GM21367 (cell line): ENCODE results near the gene SH3RF3.

Experiments used
- ATAC-seq: cut with Tn5 transposase; IDR thresholded peaks from one replicate; pipeline ENCODE4 v1.9.1; 2021; ENCODE audit not compliant: unreplicated experiment

The SH3RF3 gene

DNA sequence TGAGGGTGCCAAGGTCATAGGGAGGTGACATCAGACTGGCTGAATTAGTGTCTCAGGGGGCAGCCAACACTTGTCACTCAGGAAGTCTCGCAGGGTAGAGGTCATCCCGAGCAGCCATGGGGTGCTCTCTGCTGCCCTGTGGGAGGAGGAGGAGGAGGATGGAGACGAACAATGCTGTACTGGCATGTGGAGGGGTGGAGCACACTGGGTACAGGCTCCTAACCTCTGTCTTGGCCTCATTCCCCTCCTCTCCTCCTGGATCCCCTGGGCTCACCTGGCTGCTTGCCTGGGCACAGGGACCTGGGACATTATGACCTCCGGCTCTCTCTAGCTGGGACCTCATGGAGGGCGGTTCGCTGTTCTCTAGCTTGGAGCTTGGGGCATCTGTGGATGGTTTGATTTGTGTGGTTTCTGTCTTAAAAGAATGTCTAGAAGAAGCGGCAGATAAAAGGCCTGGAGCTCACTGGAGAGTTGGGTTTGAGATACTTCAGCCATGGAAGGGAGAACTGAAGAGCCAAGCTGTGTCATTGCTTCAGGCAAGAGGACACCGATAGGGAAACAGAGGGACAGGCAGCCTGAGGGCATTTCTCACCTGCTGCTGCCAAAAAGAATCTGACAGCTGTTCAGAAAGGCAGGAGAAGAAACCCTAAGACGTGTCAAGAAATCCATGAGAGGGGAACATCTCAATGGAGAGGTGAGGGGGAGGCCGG, 351.6 kb downstream of the SH3RF3 start:
- no peak for ATAC-seq

DNA sequence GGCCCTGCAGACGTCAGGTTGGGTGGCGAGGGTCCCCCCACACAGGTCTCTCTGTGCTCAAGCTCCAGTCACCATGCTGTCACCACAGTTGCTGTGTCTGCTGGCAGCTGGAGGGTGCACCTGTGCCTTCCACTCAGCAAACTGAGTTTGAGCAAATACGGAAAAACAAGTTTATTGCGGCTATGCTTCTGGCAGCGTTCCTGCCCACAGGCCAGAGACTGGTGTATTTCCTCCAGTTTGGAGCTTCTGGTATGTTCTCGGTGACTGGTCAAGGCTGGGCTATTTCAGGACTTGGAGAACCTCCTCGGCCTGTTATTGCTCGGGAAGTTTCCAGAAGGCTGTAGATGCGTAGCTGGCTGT, 352.2 kb downstream of the SH3RF3 start:
- no peak for ATAC-seq

DNA sequence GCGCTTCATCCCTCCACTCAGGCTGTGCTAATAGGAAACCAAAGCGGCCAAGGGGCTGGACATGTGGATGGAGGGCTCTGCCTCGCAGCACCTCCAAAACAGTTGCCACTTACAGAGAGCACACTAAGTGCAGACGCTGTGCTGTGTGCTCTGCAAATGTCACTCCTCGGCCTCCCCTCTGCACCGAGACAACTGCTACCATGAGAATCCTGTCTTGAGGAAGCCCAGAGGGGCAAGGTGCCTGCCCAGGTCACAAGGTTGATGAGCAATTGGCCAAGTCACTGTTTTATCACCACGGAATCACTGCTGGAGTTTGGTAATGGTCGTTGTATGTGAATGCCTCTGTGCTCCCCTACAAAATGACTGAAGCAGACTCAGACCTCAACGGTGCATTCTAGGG, 352.6 kb downstream of the SH3RF3 start:
- no peak for ATAC-seq

DNA sequence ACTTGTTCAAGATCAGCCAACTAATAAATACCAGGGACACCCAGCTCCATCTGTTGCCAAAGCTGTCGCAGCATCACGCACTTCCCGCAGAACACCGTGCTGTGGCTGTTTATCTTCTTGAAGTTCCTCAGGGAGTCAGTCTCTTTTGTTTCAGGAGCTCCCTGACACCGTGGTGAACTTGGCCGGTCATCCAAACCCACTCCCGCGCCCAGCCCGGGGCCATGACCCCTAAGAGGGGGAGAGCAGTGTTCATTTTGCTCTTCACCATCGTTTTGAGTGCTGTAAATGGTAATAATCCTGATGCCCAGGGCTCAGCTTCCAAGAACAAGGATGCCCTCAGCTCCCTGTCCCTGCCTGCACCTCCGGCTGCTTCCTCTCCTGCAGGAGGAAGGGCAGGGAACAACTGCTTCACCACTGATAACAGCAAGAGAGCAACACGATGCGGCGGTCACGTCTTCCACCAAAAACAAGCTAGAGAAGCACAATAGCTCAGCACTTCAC, 353.4 kb downstream of the SH3RF3 start:
- ATAC-seq: no peak

DNA sequence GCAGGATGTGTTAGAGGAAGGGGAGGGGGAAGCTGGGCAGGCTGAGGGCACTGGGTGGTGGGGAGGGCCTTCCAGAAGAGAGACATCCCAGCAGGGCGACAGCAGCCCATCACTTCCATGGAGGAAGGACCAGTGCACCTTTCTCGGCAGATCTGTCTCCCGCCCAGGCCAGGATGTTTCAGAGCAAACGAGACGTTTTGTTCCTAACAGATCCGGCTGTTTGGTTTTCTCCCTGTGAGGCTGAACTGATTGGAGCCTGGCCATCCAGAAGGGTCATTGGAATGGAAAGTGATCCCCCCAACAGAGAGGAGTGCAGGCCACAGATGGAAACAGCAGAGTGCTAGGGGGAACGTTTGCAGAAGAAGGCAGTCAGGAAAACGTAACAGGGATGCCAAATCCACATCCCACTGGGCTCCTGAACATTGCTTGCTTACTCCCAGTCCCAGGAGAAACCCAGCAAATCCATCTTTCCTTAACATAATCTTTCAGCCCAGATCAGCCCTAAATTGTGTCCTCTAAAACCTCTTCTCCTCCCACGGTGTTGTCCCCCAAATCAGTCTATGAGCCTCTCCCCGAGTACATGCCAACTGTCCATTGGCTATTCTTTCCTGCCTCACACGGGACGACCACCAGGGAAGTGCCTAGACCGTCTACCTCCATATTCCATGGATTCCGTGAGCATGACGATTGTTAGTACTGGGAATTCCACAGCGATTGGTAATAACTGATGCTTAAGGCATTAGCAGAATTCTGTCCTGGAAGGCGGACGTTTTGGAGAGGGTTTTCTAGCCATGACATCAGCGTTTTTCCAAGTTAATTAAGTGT, 357.9 kb downstream of the SH3RF3 start:
- no peak for ATAC-seq

DNA sequence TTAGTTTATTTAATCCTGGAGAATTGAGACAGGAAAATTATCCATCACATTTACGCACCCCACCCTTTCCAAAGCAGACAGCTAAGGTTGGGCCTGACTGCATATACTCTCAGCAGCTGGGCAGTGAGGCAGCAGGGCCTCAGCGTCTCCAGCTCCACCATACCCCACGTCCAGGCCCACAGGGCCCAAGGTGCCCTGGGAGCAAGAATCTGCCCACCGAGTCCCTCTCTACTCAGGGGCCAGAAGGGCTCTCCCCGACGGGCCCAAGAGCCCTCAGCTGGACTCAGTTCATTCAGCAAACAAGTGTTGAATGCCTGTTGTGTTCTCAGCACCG, 358.5 kb downstream of the SH3RF3 start:
- no peak for ATAC-seq

DNA sequence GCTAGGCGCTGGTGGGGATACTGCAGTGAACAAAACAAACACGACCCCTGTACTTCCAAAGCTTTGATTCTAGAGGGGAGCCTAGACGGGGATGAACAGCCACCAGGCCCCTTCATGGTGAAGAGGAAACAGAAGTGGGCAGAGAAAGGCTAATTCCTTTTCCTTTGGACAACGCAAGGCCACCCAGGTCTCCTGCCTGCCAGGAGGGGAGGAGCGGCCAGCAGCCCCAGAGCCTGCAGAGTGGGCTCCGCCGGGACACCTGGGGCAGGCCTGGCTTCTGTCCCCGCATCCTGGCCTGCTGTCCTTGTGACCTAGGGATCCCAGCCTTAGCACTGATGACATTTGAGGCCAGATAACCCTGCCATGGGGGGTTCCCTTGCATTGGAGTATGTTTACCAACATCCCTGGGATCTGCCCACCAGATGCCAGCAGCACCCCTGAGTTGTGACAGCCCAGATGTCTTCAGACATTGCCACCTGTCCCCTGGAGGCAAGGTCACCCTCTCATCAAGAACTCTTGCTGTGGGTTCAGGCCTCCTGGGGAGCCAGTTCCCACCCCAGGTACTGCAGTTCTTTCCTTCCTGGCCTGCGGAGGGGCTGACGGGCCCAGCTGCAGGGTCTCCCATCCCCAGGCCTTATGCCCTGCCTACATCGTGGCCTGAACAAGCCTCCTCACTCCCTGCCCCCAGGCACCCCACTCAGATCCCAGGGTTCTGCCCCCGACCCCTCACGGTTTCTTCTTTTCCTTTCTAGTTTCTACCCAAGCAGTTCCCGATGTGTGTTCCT, 359.1 kb downstream of the SH3RF3 start:
- ATAC-seq: no peak

DNA sequence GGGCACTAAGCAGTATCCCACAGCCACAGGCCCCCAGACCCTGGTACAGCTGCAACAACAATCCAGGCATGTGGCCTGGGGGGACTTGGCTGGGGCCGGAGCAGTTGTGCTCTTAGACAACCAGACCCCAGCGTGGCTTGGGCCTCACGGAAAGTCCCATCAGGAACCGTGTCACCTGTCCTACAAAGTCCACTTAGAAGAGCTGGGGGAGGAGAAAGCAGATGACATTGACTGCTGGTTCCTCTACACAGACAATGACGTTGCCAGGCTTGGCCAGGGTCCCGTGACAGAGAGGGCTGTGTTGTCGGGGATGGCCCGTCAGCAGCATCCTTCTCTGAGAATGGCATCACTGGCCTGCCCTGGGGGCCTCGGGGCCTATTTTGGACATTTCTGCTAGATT, 360.3 kb downstream of the SH3RF3 start:
- ATAC-seq: no peak

DNA sequence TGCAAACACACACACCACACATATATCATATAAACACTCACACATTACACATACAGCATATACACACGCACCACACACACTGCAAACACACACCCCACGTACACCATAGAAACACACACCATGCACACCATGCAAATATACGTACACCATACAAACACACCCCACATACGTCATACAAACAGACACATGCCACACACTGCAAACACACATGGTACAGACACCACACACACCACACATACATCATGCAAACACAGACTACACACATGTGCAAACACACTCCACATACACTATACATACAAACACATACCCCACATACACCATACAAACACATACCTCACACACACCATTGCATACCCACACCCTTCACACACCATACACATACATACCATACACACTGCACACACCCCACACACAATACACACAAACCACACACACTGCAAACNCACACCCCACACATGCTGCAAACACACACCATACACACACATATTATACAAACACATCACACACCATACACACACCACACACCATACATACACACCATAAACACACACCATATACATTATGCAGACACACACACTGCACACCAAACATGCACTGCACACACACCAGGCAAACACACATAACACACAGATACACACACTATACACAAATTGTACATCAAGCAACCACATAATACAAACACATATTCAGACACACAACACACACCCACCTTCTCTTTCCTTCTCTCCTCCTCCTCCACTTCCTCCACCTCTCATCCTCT, 364.4 kb downstream of the SH3RF3 start:
- ATAC-seq: no peak

DNA sequence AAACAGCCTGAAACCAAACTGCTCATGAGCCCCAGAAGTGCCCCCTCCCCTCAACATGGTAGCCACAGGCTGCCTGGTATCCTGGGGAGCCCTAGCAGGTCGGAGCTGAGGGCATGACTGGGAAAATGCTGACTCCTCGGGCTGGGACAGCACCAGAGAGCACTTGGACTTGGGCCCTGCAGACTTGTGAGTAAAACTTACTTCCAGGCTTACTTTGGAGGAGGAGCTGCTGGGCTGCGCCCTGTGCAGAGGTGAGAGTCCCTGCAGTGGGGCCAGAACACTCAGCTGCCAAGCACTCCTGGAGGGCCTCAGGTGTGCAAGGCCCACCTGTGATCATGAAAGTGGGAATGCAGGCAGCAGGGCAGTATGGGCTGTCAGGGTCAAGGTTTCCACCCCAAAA, 365.3 kb downstream of the SH3RF3 start:
- ATAC-seq: no peak

DNA sequence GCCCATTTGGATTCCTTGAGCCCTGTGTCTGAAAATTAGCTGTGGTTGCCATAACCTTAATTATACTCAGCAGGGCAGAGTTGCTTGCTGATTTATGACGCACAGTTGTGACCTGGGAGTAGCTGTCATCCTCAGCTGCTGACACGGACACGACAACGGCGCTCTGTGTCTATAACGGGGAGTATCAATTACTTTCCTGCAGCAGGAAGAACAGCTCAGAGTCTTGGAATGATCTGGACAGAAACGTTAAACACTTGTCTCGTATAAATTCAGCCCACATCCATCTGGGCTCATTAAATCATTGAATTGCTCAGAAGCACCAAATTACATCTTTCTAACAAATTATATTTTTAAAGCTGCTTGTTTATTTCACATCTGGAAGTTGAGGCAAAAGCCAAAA, 368.5 kb downstream of the SH3RF3 start:
- no peak for ATAC-seq

DNA sequence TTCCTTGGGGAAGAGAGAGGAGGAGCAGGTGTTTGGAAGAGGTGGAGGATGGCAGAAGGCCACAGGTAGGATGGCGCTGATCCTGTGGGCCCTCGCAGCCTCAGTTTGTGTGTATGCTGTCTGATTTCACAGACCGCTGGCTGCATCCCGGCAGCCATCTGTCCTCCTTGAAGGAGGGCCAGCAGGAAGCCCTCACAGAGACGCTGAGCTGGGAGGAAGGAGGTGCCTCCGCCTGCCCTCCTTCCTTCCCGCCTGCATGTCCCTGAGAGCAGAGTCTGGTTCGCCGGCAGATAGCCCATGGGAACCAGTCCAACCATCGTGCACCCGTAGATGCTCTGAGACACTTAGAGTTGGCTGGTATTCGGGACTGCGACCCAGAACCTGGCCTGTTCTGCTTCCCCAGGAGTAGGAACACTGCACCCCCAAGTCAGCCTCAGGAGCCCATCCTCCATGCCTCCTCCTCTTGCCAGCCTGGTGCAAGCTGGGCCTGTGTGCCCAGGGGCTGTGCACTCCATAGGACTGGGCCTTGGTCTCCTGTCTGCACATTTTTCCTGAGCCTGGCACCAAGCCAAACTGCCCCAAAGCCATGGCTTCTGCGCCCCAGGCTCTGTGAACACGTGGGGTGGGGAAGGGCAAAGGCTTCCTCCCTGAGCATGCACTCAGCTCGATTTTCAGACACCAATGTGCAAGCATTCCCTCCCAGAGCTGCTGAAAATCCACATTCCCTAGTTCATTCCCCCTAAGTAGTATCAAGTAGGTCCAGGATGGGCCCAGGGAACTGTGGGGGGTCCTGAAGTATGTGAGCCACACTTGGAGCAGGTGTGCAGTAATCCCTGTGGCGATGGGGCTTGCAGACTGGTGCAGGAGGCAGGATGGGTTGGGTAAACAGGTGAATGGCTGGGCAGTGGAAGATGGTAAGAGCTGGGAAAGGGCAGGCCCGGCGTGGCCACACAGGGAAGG, 369.2 kb downstream of the SH3RF3 start:
- ATAC-seq: no peak

DNA sequence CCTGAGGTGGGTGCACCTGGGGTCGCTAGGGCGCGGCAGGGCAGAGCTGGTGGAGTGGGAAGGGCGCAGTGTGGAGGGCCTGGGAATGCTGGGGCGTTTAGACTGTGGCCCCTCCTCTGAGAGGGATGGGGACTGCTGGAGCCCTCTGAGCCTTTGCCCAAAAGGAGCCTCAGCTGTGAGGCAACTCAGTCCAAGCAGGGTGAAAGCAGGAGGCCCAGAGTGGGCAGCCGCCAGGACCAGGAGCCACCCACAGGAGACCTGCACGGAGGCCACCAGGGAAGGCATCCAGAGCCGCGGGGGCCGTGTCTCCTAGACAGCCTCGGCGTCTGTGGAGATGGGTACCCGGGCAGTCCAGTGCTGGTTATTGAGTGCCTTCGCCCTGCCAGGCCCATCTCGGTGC, 369.9 kb downstream of the SH3RF3 start:
- no peak for ATAC-seq

DNA sequence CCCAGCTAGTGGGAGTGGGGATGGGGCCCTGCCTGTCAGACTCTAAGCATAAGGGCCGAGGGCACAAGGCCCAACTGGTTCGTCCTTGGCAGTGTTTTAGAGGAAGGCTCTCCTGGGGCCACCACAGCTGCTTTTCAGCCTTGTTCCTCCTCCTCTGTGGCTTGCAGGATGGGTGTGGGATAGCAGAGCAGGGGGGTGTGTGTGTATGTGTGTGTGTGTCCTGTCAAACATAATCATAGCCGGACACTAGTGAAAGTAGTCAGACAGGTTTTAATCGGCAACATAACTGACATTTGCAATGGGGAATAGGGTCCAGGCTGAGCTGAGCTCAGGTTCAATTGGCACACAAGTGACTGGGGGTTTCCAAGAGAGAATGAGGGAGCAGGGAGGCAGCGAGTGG, 370.6 kb downstream of the SH3RF3 start:
- no peak for ATAC-seq

DNA sequence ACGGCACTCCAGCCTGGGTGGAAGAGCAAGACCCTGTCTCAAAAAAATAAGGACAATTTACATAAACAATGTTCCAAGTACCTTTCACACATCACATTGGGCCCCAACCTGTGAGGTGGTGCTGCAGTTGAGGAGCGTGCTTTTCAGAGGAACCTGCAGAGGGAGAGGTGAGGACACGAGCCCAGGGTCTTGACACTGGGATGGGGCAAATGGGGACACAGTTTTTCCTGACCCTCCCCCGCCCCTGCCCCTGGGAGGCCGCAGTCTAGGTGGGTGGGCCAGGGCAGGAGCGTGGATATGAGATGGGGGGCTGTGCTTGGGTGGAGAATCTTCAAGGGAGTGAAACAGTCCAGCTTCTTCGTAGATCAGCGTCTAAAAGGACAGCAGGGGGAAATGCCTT, 371.9 kb downstream of the SH3RF3 start:
- ATAC-seq: no peak

DNA sequence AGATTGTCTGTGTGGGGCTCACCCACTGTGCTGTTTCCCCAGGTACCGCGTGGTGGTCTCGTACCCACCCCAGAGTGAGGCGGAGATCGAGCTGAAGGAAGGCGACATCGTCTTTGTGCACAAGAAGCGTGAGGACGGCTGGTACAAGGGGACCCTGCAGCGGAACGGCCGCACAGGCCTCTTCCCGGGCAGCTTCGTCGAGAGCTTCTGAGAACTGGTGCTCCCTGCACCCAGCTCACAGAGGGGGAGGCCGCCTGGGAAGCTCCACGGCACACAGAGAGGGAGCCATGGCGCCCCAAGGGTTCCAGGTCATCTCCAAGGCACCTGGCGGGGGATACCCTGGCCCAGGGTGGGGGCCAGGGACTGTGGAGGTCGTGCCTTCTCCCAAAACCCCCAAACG, 372.5 kb downstream of the SH3RF3 start:
- ATAC-seq: no peak

DNA sequence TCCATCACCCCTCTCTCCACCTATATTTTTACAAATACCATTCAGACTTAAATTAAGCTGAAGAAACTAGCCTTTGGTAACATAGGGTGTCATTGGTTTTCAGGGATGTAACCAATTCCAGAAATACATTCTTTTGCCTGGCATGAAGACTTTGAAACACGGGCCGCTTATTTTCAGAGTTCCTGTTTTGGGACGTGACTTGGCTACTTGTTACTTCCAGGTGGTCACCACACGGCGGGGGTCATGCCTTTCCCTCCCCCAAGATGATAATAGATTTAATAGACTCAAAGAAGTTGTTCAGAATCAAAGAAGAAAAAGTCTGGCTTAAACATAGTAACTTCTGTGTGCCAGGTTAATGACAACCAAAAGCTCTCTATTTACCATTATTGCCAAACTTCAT, 374.2 kb downstream of the SH3RF3 start:
- ATAC-seq: no peak

DNA sequence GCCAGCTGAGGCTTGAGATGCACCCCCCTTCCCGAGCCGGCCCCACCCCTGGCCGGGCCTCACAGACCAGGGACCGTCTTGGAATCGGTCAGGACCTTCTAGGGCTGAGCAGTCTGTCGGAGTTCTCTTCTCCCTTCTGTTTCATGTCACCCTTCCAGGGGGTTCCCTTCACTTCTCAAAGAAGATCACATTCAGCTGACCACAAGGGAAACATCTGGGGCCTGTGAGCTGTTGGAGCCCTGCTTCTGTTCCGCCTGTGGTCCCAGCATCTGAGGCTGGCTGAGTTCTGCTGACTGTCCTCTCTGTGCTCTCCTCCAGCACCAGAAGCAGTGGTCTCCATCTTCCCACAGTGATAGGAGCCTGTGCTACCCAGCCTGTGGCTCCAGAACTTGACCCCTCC, 378.2 kb downstream of the SH3RF3 start:
- no peak for ATAC-seq

DNA sequence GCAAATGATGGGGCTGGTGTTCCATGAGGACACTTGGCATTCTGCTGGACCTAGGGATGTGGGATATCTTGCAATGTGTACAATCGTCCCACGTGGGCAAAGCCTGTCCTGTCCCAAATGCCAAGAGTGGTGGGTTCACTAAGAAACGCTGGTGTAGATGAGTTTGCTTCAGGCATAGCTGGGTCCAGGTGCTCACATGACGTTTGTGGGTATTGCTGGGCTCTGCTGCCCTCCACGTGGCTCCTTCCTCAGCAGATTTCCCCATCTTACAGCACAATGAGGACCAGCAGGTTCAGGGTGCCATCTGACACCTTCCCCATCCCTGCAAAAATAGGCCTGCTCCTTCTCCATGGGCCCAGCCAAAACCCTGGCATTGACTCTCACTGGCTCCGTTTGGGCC, 378.8 kb downstream of the SH3RF3 start:
- no peak for ATAC-seq

DNA sequence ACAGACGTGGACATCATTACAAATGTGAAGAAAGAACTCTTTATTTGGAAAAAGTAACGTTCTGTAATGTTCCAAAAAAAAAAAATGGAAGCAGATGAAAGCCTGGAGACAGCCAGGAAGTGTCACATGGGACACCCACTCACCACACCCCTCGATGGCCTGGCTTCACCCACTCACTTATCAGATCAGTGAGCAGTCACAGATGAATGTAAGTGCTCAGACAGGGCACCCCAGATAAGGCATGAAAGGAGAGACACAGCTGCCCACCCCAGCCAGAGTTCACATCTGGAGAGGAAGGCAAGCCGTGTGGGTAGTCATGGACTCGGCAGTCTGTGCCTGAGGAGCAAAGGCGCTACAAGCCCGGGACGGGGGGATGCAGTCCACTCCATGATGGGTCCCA, 379.6 kb downstream of the SH3RF3 start:
- ATAC-seq: no peak
